IPS-NIHi7 (cell line): ENCODE measurements around the gene CTNNA1.

ENCODE experiments used
- DNase-seq: peaks from one replicate; pipeline ENCODE4 v3.0.0; 2012; ENCODE audit warnings: mixed read lengths; ENCODE audit errors: extremely low spot score

Gene CTNNA1

GRCh38 chr5:138849882-138850281 lies 96.7 kb downstream of the CTNNA1 start:
- DNase-seq, result no peak

GRCh38 chr5:138850865-138851435 lies 97.7 kb downstream of the CTNNA1 start:
- DNase-seq, result no peak

- DNase-seq, result no peak
Observed at GRCh38 chr5:138853132-138853531, 99.9 kb downstream of the CTNNA1 start.

- no peak for DNase-seq
Observed at GRCh38 chr5:138867011-138867410, 113.8 kb downstream of the CTNNA1 start.

- no peak for DNase-seq
Observed at GRCh38 chr5:138869038-138869437, 115.8 kb downstream of the CTNNA1 start.

GRCh38 chr5:138869763-138870500 lies 116.7 kb downstream of the CTNNA1 start:
- no peak for DNase-seq

- no peak for DNase-seq
Observed at GRCh38 chr5:138870611-138871010, 117.4 kb downstream of the CTNNA1 start.

GRCh38 chr5:138872841-138873465 lies 119.7 kb downstream of the CTNNA1 start:
- no peak for DNase-seq

GRCh38 chr5:138873466-138874221 lies 120.4 kb downstream of the CTNNA1 start:
- DNase-seq, result no peak

GRCh38 chr5:138874241-138874640 lies 121.0 kb downstream of the CTNNA1 start:
- no peak for DNase-seq

GRCh38 chr5:138874771-138875551 lies 121.7 kb downstream of the CTNNA1 start, which contains the start of gene LRRTM2:
Gene LRRTM2, minus strand, starts transcription at chr5:138875335. Its CDS starts 424 bp downstream, at chr5:138874911.
- DNase-seq, result no peak

GRCh38 chr5:138875552-138875875 lies 122.3 kb downstream of the CTNNA1 start:
- DNase-seq, result no peak

- DNase-seq, result no peak
Observed at GRCh38 chr5:138875946-138876345, 122.7 kb downstream of the CTNNA1 start.

GRCh38 chr5:138876811-138877210 lies 123.6 kb downstream of the CTNNA1 start:
- no peak for DNase-seq

- no peak for DNase-seq
Observed at GRCh38 chr5:138878437-138879235, 125.4 kb downstream of the CTNNA1 start.

GRCh38 chr5:138883211-138883610 lies 130.0 kb downstream of the CTNNA1 start:
- no peak for DNase-seq

GRCh38 chr5:138884094-138884493 lies 130.9 kb downstream of the CTNNA1 start:
- no peak for DNase-seq

GRCh38 chr5:138884554-138884953 lies 131.3 kb downstream of the CTNNA1 start:
- no peak for DNase-seq

GRCh38 chr5:138889994-138890393 lies 136.8 kb downstream of the CTNNA1 start:
- DNase-seq, result no peak

- DNase-seq, result no peak
Observed at GRCh38 chr5:138890644-138891043, 137.4 kb downstream of the CTNNA1 start.

GRCh38 chr5:138895918-138896317 lies 142.7 kb downstream of the CTNNA1 start:
- no peak for DNase-seq
